ENCODE data around the gene TMEM231. TPM values are rescaled to one million over a fixed set of nuclear protein-coding genes. Genes with fewer than 3 reads are reported as not detected.
A peak's percentile ranks its signal among the peaks of the same experiment; 100 is the strongest.

TMEM231 gene
- total RNA-seq, 4 donors from 2014 or later, result 6.0 to 11.9 (median 9.3) TPM

- 65% methylated on average over 4 of the region's 4 CpGs for WGBS
- Histone ChIP-seq H3K4me3 (no peak overlapping the region), H3K27me3 (peaks cover 12% of the 10 kb centered on the region), H3K27ac (no peak overlapping the region), H3K9me3 (no peaks in the 10 kb centered on the region), H3K36me3 (no peaks in the 10 kb centered on the region), H3K4me1 (peaks cover 14% of the 10 kb centered on the region)
- DNase-seq (ENCODE audit: low spot score in 2 of 2), result no peak
- TF ChIP-seq POLR2AphosphoS5 (IDR thresholded peaks at IDR 0.05) (no peak), CTCF (IDR thresholded peaks at IDR 0.05) (no peak), POLR2A (IDR thresholded peaks at IDR 0.05) (no peak), EP300 (IDR thresholded peaks at IDR 0.05) (no peak)
These were observed 58.5 kb downstream of the TMEM231 start for GRCh38 chr16:75497558-75497957.

- H3K9me3 ChIP-seq, result no peaks in the 10 kb centered on the region
- H3K36me3 ChIP-seq, result no peaks in the 10 kb centered on the region
- no peak for TF ChIP-seq CTCF (IDR thresholded peaks at IDR 0.05)
- no peak for TF ChIP-seq POLR2A (IDR thresholded peaks at IDR 0.05)
- no peak for TF ChIP-seq EP300 (IDR thresholded peaks at IDR 0.05)
- no peak for TF ChIP-seq POLR2AphosphoS5 (IDR thresholded peaks at IDR 0.05)
- H3K4me1 ChIP-seq, result peaks cover 14% of the 10 kb centered on the region
- H3K4me3 ChIP-seq, result peak within 1 kb of the TSS; percentile 44
- DNase-seq (ENCODE audit: low spot score in 2 of 2), result no peak
- no peak within 1 kb of the TSS for H3K27ac ChIP-seq
- peaks cover 16% of the 10 kb centered on the region for H3K27me3 ChIP-seq
- under 1% methylated on average over 15 of the region's 43 CpGs for WGBS
These were observed 60.9 kb downstream of the TMEM231 start, which contains the start of gene CHST6 for GRCh38 chr16:75495076-75495674. Gene CHST6 (minus strand): TSS chr16:75495441. CDS start chr16:75479828, 15,613 bp downstream.

DNA sequence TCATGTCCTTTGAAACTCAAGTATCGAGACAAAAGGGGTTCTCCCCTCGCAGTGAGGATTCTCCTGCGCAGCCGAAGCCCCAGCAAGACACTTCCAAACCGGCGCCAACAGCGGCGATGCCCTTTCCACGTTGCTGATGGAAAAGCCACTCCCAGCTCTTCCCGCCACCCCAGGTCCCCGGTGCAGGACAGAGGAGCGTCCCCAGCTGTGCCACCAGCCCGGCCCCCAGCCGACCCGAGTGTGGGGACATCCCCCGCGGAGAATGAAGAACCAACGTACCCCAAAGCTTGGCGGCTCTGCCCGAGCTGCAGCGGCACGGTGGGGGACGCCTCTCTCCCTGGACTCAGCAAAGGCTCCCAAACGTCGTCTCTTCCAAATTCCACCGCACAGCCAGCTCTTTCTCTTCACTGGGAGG is 61.4 kb downstream of the TMEM231 start:
- peak overlapping the region; percentile 44 for H3K4me3 ChIP-seq
- DNase-seq (ENCODE audit: low spot score in 2 of 2), result no peak
- no peak for TF ChIP-seq POLR2A (IDR thresholded peaks at IDR 0.05)
- no peak for TF ChIP-seq EP300 (IDR thresholded peaks at IDR 0.05)
- TF ChIP-seq CTCF (IDR thresholded peaks at IDR 0.05), result no peak
- TF ChIP-seq POLR2AphosphoS5 (IDR thresholded peaks at IDR 0.05), result no peak
- no peak overlapping the region for H3K27ac ChIP-seq
- no peaks in the 10 kb centered on the region for H3K9me3 ChIP-seq
- H3K36me3 ChIP-seq, result no peaks in the 10 kb centered on the region
- H3K27me3 ChIP-seq, result peaks cover 16% of the 10 kb centered on the region
- WGBS, result 14% methylated on average over 11 of the region's 26 CpGs
- peaks cover 14% of the 10 kb centered on the region for H3K4me1 ChIP-seq

- H3K4me3 ChIP-seq, result peak overlapping the region; percentile 44
- TF ChIP-seq CTCF (IDR thresholded peaks at IDR 0.05) (no peak), POLR2A (IDR thresholded peaks at IDR 0.05) (no peak), EP300 (IDR thresholded peaks at IDR 0.05) (no peak), POLR2AphosphoS5 (IDR thresholded peaks at IDR 0.05) (no peak)
- H3K27ac ChIP-seq, result no peak overlapping the region
- H3K4me1 ChIP-seq, result peaks cover 14% of the 10 kb centered on the region
- WGBS, result 48% methylated on average over 5 of the region's 5 CpGs
- DNase-seq (ENCODE audit: low spot score in 2 of 2), result no peak
- no peaks in the 10 kb centered on the region for H3K36me3 ChIP-seq
- no peaks in the 10 kb centered on the region for H3K9me3 ChIP-seq
- H3K27me3 ChIP-seq, result peaks cover 16% of the 10 kb centered on the region
These were observed 61.9 kb downstream of the TMEM231 start for GRCh38 chr16:75494184-75494583.

GRCh38 chr16:75491876-75492275 is 64.2 kb downstream of the TMEM231 start:
- no peak for DNase-seq (ENCODE audit: low spot score in 2 of 2)
- WGBS, result 78% methylated on average over 1 of the region's 1 CpG
- H3K4me3 ChIP-seq, result no peak overlapping the region
- H3K4me1 ChIP-seq, result peaks cover 15% of the 10 kb centered on the region
- no peaks in the 10 kb centered on the region for H3K9me3 ChIP-seq
- H3K27me3 ChIP-seq, result peaks cover 16% of the 10 kb centered on the region
- no peaks in the 10 kb centered on the region for H3K36me3 ChIP-seq
- TF ChIP-seq EP300 (IDR thresholded peaks at IDR 0.05) (no peak), CTCF (IDR thresholded peaks at IDR 0.05) (no peak), POLR2A (IDR thresholded peaks at IDR 0.05) (no peak), POLR2AphosphoS5 (IDR thresholded peaks at IDR 0.05) (no peak)
- H3K27ac ChIP-seq, result no peak overlapping the region
